ENCODE data around the gene PSD. TPM values are rescaled to one million over a fixed set of nuclear protein-coding genes. Genes with fewer than 3 reads are reported as not detected.

PSD gene
- total RNA-seq, 1 donor from 2014 or later, result under 0.01 TPM

GRCh38 chr10:102408131-102408727 is 10.4 kb downstream of the PSD start:
- TF ChIP-seq, protein P1, sequence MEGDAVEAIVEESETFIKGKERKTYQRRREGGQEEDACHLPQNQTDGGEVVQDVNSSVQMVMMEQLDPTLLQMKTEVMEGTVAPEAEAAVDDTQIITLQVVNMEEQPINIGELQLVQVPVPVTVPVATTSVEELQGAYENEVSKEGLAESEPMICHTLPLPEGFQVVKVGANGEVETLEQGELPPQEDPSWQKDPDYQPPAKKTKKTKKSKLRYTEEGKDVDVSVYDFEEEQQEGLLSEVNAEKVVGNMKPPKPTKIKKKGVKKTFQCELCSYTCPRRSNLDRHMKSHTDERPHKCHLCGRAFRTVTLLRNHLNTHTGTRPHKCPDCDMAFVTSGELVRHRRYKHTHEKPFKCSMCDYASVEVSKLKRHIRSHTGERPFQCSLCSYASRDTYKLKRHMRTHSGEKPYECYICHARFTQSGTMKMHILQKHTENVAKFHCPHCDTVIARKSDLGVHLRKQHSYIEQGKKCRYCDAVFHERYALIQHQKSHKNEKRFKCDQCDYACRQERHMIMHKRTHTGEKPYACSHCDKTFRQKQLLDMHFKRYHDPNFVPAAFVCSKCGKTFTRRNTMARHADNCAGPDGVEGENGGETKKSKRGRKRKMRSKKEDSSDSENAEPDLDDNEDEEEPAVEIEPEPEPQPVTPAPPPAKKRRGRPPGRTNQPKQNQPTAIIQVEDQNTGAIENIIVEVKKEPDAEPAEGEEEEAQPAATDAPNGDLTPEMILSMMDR (IDR thresholded peaks at IDR 0.05; ENCODE audit: insufficient read depth, low read length, severe bottlenecking), result no peak
- Histone ChIP-seq H3K4me3 (ENCODE audit: low read depth, low read length) (no peak overlapping the region), H3K27me3 (ENCODE audit: control insufficient read depth, insufficient read depth, low read length) (peaks cover 37% of the 10 kb centered on the region)

GRCh38 chr10:102407425-102408130 is 11.0 kb downstream of the PSD start:
- TF ChIP-seq, protein P1 (IDR thresholded peaks at IDR 0.05; ENCODE audit: insufficient read depth, low read length, severe bottlenecking), result no peak
- peaks cover under 1% of the 10 kb centered on the region for H3K36me3 ChIP-seq (ENCODE audit: control insufficient read depth, insufficient read depth, low read length)
- H3K27me3 ChIP-seq (ENCODE audit: control insufficient read depth, insufficient read depth, low read length), result peaks cover 37% of the 10 kb centered on the region
- FAIRE-seq (no peak), DNase-seq (ENCODE audit: low read depth) (no peak)
- no peak overlapping the region for H3K4me3 ChIP-seq (ENCODE audit: low read depth, low read length)

More at GRCh38 chr10:102408131-102408727, 10.4 kb downstream of the PSD start:
- DNase-seq (ENCODE audit: low read depth), result no peak
- FAIRE-seq, result no peak
- H3K36me3 ChIP-seq (ENCODE audit: control insufficient read depth, insufficient read depth, low read length), result no peaks in the 10 kb centered on the region

DNA sequence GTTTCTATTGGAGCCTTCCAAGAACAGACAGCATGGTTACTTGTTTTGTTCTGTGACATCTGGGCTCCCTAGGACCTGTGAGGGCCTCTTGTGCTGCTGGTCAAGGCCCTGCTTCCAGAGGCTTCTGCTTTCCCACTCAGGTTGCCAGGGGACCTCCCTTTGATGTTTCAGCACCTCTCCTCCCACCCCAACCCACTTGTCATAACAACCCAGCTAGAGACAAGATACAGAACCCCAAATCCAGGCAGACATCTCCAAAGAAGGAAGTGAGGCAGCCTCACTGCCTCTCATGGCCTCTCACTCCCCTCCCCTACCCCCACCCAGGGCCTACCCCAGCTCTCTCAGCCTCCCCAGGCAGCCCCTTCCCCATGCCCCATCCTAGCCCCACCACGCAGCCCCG is 11.8 kb downstream of the PSD start:
- peaks cover 6% of the 10 kb centered on the region for H3K36me3 ChIP-seq (ENCODE audit: control insufficient read depth, insufficient read depth, low read length)
- H3K27me3 ChIP-seq (ENCODE audit: control insufficient read depth, insufficient read depth, low read length), result peaks cover 33% of the 10 kb centered on the region
- TF ChIP-seq, protein P1 (IDR thresholded peaks at IDR 0.05; ENCODE audit: insufficient read depth, low read length, severe bottlenecking), result no peak
- no peak for DNase-seq (ENCODE audit: low read depth)
- FAIRE-seq, result no peak
- no peak overlapping the region for H3K4me3 ChIP-seq (ENCODE audit: low read depth, low read length)

GRCh38 chr10:102405632-102406031 is 13.0 kb downstream of the PSD start:
- DNase-seq (ENCODE audit: low read depth), result no peak
- no peak overlapping the region for H3K4me3 ChIP-seq (ENCODE audit: low read depth, low read length)
- peaks cover 17% of the 10 kb centered on the region for H3K36me3 ChIP-seq (ENCODE audit: control insufficient read depth, insufficient read depth, low read length)
- no peak for FAIRE-seq
- TF ChIP-seq, protein P1 (IDR thresholded peaks at IDR 0.05; ENCODE audit: insufficient read depth, low read length, severe bottlenecking), result no peak
- H3K27me3 ChIP-seq (ENCODE audit: control insufficient read depth, insufficient read depth, low read length), result peaks cover 22% of the 10 kb centered on the region

GRCh38 chr10:102405108-102405571 is 13.4 kb downstream of the PSD start:
- TF ChIP-seq, protein P1 (IDR thresholded peaks at IDR 0.05; ENCODE audit: insufficient read depth, low read length, severe bottlenecking), result no peak
- peaks cover 18% of the 10 kb centered on the region for H3K27me3 ChIP-seq (ENCODE audit: control insufficient read depth, insufficient read depth, low read length)
- FAIRE-seq (no peak), DNase-seq (ENCODE audit: low read depth) (no peak)
- no peak overlapping the region for H3K4me3 ChIP-seq (ENCODE audit: low read depth, low read length)
- peaks cover 21% of the 10 kb centered on the region for H3K36me3 ChIP-seq (ENCODE audit: control insufficient read depth, insufficient read depth, low read length)
